ENCODE measurements around the gene AHNAK2.

GRCh38 chr14:104912053-104912452 is 66.1 kb downstream of the AHNAK2 start:
- no peak for TF ChIP-seq CTCF (IDR thresholded peaks at IDR 0.05; ENCODE audit: insufficient read depth, low read length)
- no peak for TF ChIP-seq POLR2AphosphoS5 (IDR thresholded peaks at IDR 0.05; ENCODE audit: low read depth)
- no peak for TF ChIP-seq REST (IDR thresholded peaks at IDR 0.05; ENCODE audit: insufficient replicate concordance, low read depth)
- no peak for TF ChIP-seq GABPA (IDR thresholded peaks at IDR 0.05; ENCODE audit: low read depth)
- TF ChIP-seq SPI1 (IDR thresholded peaks at IDR 0.05; ENCODE audit: borderline replicate concordance, low read depth): no peak

Measured in HL-60 (cell line).